Measurements from ENCODE around the gene GNAI3. TPM values are rescaled to one million over a fixed set of nuclear protein-coding genes. Genes with fewer than 3 reads are reported as not detected.

GNAI3 gene
- total RNA-seq, 4 donors from 2014 or later = 2.3 to 20.0 (median 5.8) TPM

GRCh38 chr1:109517337-109517736 is 31.1 kb upstream of the GNAI3 start:
- intact Hi-C loops (cut with DNase I; ENCODE audit: low total_unique reads) = no loop called here
- no peak for DNase-seq
- no peaks in the 10 kb centered on the region for H3K27me3 ChIP-seq
- H3K36me3 ChIP-seq = no peaks in the 10 kb centered on the region
- H3K9me3 ChIP-seq = no peaks in the 10 kb centered on the region
- TF ChIP-seq, protein P1, sequence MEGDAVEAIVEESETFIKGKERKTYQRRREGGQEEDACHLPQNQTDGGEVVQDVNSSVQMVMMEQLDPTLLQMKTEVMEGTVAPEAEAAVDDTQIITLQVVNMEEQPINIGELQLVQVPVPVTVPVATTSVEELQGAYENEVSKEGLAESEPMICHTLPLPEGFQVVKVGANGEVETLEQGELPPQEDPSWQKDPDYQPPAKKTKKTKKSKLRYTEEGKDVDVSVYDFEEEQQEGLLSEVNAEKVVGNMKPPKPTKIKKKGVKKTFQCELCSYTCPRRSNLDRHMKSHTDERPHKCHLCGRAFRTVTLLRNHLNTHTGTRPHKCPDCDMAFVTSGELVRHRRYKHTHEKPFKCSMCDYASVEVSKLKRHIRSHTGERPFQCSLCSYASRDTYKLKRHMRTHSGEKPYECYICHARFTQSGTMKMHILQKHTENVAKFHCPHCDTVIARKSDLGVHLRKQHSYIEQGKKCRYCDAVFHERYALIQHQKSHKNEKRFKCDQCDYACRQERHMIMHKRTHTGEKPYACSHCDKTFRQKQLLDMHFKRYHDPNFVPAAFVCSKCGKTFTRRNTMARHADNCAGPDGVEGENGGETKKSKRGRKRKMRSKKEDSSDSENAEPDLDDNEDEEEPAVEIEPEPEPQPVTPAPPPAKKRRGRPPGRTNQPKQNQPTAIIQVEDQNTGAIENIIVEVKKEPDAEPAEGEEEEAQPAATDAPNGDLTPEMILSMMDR (IDR thresholded peaks at IDR 0.05) = no peak
- TF ChIP-seq POLR2A (IDR thresholded peaks at IDR 0.05) = no peak
- no peak overlapping the region for H3K27ac ChIP-seq
- H3K4me1 ChIP-seq = no peaks in the 10 kb centered on the region
- no peak overlapping the region for H3K4me3 ChIP-seq

GRCh38 chr1:109521002-109521951 is 27.1 kb upstream of the GNAI3 start:
- H3K4me1 ChIP-seq = no peaks in the 10 kb centered on the region
- H3K36me3 ChIP-seq = no peaks in the 10 kb centered on the region
- no peak for TF ChIP-seq POLR2A (IDR thresholded peaks at IDR 0.05)
- TF ChIP-seq, protein P1 (IDR thresholded peaks at IDR 0.05) = no peak
- no peaks in the 10 kb centered on the region for H3K27me3 ChIP-seq
- no peak overlapping the region for H3K27ac ChIP-seq
- no peak for DNase-seq
- no peak overlapping the region for H3K4me3 ChIP-seq
- intact Hi-C loops (cut with DNase I; ENCODE audit: low total_unique reads) = no loop called here
- no peaks in the 10 kb centered on the region for H3K9me3 ChIP-seq

DNA sequence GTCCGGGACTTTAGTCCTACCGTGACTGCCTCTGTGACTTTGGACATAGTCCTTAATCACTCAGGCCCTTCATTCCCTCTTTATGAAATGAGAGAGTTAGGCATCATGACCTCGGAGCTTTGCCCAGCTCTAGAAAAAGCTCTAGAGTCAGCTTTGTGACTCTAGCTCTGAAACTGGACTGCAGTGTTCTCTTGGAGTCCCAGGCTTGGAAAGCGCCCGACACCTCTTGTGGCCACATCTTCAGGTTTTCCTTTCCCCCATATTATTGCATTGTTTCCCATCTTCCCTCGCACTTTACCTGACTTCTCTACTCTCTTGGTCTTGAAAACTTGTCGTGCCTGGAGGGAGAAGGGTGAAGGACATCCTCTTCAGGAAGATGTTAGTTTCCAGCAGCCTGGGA is 26.4 kb upstream of the GNAI3 start:
- intact Hi-C loops (cut with DNase I; ENCODE audit: low total_unique reads) = no loop called here
- Histone ChIP-seq H3K27me3 (no peaks in the 10 kb centered on the region), H3K4me3 (no peak overlapping the region), H3K4me1 (no peaks in the 10 kb centered on the region), H3K27ac (no peak overlapping the region), H3K9me3 (no peaks in the 10 kb centered on the region), H3K36me3 (no peaks in the 10 kb centered on the region)
- TF ChIP-seq POLR2A (IDR thresholded peaks at IDR 0.05) = no peak
- TF ChIP-seq, protein P1 (IDR thresholded peaks at IDR 0.05) = no peak
- DNase-seq = no peak

GRCh38 chr1:109523706-109524105 is 24.7 kb upstream of the GNAI3 start:
- Histone ChIP-seq H3K27me3 (no peaks in the 10 kb centered on the region), H3K9me3 (no peaks in the 10 kb centered on the region), H3K4me3 (no peak overlapping the region), H3K27ac (no peak overlapping the region), H3K36me3 (no peaks in the 10 kb centered on the region), H3K4me1 (no peaks in the 10 kb centered on the region)
- intact Hi-C loops (cut with DNase I; ENCODE audit: low total_unique reads) = no loop called here
- TF ChIP-seq, protein P1 (IDR thresholded peaks at IDR 0.05) = no peak
- no peak for TF ChIP-seq POLR2A (IDR thresholded peaks at IDR 0.05)
- DNase-seq = no peak

DNA sequence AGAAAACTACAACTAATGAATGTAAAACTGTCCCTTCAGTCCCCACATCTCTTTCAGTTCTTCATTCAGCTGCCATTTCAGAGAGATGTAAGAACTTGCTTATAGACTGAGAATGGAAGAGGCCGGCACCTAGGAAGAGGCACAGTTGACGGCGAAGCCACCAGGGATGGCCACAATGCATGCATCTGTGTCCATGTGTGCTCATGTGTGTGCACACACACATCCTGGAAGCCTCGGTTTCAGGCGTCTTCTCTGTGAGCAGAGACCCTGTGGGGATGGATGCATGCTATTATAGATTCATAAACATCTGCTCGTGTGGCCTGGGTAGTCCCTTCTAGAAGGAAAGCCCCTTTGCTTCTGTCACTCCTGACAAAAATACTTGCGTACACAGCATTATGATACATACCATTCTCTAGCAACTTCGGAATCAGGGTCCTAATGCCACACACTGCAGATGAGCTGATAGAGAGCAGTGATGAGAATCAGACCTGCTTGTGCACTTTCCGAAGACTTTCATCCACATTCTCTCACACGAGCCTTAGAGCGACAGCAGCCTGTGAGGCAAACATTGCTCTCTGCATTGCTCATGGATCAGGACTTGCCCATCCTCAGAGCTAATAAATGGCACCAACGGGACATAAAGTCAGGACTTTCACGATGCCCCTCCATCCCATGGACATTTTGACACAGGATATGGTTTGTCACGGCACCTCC is 21.2 kb upstream of the GNAI3 start:
- H3K4me3 ChIP-seq = no peak overlapping the region
- no peaks in the 10 kb centered on the region for H3K27me3 ChIP-seq
- H3K36me3 ChIP-seq = no peaks in the 10 kb centered on the region
- intact Hi-C loops (cut with DNase I; ENCODE audit: low total_unique reads) = no loop called here
- no peak overlapping the region for H3K27ac ChIP-seq
- no peak for DNase-seq
- no peaks in the 10 kb centered on the region for H3K4me1 ChIP-seq
- no peaks in the 10 kb centered on the region for H3K9me3 ChIP-seq
- TF ChIP-seq, protein P1 (IDR thresholded peaks at IDR 0.05) = no peak
- no peak for TF ChIP-seq POLR2A (IDR thresholded peaks at IDR 0.05)
